Stimulated activated CD4-positive, alpha-beta T cell treated with anti-CD3 and anti-CD28 coated beads, Interleukin-1b, Interleukin-23, amount 100 ng/mL, for 48 hours (primary cell): ENCODE measurements around the gene HBQ1.
"Not testable (repeated sequence)": the region's sequence is repeated elsewhere in the genome, so short reads cannot be mapped to it uniquely, and the experiment has no call there.

Experiments
- DNase-seq: peaks from one replicate; pipeline ENCODE4 v3.0.0-alpha.2; 2020

The HBQ1 gene

DNA sequence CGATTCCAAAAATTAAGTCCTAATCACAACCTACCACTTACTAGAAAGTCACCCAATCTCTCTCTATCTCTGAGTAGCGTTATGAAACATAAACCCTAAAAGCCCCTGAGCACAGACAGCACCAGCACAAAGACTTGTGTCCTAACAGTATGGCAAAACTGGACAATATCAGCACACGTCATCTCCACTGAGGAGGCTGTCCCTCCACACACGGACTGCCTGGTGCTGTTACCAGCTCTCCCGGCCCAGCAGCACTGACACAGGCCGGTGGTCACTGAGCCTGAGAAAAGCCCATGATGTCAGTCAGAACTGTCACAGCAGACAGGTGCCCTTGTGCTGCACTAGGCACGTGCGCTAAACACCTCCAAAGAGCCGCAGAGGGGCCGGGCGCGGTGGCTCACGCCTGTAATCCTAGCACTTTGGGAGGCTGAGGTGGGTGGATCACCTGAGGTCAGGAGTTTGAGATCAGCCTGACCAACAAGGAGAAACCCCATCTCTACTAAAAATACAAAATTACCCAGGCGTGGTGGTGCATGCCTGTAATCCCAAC lies 31.4 kb downstream of the HBQ1 start:
- not testable (repeated sequence) for DNase-seq

- no peak for DNase-seq
Measured at GRCh38 chr16:212999-213398, 32.7 kb downstream of the HBQ1 start.

DNA sequence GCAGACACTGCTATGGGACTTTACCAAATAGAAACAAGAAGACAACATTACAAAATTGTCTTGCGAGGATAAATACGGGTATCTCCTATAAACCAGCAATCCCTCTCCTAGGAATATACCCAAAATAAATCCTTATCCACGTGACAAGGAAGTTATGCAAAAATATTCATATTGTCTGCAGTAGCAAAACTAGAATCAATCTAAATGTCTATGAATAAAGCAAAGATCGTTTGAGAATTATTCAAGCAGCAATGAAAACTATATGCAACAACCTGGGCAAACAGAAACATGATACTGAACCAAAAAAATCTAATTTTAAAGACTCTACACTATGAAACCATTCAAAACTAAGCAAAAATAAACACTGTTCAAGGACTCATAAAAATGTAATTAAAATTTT lies 39.8 kb downstream of the HBQ1 start:
- DNase-seq, result no peak

GRCh38 chr16:228151-228851 lies 48.0 kb downstream of the HBQ1 start:
- DNase-seq, result no peak

- peak; percentile 86 for DNase-seq
Measured at GRCh38 chr16:228852-229730, 48.8 kb downstream of the HBQ1 start, which contains the start of gene LUC7L. TSS of gene LUC7L (minus strand) at chr16:229449. CDS start at chr16:229339, 110 bp downstream.

DNA sequence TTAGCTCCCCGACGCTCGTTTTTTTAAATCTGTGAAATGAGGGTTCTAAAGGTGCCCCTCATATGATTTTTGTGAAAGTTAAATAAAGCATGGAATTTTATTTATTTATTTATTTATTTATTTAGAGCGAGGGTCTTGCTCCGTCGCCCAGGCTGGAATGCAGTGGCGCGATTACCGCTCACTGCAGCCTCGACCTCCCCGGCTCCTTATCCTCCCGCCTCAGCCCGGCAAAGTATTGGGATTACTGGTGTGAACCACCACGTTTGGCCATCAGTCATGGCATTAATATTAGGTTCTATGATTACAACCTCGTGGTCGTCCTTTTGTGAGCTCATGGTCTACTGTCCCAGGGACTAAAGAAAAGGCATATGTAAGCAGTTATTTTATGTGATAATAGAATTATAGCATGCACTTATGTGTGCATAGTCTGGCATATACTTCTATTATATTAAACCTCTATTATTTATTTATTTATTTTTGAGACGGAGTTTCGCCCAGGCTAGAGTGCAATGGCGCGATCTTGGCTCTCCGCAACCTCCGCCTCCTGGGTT lies 49.5 kb downstream of the HBQ1 start:
- DNase-seq, result no peak

DNA sequence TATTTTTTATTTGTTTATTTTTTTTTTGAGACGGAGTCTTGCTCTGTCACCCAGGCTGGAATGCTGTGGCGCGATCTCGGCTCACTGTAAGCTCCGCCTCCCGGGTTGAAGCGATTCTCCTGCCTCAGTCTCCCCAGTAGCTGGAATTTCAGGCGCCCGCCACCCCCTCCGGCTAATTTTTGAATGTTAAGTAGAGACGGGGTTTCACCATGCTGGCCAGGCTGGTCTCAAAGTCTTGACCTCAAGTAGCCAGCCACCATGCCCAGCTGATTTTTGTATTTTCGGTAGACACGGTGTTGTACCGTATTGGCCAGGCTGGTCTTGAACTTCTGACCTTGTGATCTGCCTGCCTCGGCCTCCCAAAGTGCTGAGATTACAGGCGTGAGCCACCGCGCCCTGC lies 50.1 kb downstream of the HBQ1 start:
- not testable (repeated sequence) for DNase-seq
